NK-92 (cell line): Measurements from ENCODE around the gene SYNDIG1.
"Not testable (repeated sequence)": the region's sequence is repeated elsewhere in the genome, so short reads cannot be mapped to it uniquely, and the experiment has no call there.

Source experiments
- DNase-seq: peaks from one replicate; lab custom pipeline; 2025; ENCODE audit not compliant: unreplicated experiment; lab: John Stamatoyannopoulos, UW

Gene SYNDIG1

DNA sequence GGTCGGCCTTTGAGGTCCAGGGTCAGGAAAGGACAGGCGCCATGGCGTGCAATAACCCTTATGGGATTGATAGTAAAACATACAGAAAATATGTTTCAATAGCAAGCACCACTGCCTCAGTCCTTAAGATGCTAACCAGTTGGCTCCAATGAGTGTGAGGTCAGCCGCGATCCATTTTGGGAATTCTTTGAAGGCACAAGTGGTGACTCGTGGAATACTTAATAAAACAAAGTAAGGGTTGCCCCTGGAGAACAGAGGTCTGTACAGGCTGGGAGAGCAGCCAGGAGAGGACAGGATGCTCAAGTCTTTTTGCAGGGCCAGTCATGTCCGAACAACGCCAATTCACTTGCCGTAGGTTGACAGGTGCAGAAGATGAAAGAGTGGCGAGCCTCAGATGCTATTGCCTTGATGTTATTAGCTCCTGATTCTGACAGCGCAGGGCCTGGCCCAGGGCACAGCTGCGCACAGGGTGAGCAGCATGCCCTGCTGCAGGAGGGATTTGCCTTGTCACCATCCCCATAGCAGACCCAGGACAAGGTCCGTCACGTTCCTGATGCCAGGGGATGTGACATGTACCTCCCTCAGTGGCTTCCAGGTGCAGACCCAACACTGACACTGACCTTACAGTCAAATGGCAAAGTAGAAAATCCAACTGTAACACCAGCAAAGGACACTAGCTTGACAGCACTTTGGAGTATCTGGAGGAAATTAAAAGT, 21.8 kb downstream of the SYNDIG1 start:
- no peak for DNase-seq

DNA sequence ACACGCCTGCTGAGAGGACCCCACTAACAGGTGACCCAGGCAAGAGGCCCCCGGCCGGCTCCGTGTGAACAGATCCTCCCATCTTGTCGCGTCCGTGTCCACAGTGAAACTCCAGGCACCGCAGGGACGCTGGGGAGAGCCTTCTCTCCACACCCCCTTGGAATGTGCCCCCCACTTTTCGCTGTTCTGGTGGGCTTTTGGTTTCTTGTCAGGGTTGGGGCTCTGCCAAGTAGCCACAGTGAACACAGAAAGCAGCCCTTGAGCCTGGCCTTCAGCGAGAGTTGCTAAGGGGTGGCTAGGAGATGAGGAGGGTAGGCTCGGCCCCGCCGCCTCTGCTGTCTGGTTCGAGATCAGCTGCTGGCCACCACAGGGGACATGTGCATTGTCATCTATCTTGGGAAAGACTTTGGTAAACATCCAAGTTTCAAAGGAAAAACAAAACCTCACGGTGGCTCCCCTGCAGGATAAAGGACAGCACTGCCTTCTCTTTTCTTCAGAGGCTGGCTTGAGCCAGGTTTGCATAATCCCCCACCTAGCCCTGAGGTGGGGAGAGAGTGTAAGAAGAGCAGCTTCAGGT, 22.7 kb downstream of the SYNDIG1 start:
- no peak for DNase-seq

GRCh38 chr20:24492698-24493097, 23.3 kb downstream of the SYNDIG1 start:
- no peak for DNase-seq

GRCh38 chr20:24493181-24493580, 23.8 kb downstream of the SYNDIG1 start:
- DNase-seq, result no peak

- no peak for DNase-seq
Observed at GRCh38 chr20:24493661-24494459, 24.4 kb downstream of the SYNDIG1 start.

DNA sequence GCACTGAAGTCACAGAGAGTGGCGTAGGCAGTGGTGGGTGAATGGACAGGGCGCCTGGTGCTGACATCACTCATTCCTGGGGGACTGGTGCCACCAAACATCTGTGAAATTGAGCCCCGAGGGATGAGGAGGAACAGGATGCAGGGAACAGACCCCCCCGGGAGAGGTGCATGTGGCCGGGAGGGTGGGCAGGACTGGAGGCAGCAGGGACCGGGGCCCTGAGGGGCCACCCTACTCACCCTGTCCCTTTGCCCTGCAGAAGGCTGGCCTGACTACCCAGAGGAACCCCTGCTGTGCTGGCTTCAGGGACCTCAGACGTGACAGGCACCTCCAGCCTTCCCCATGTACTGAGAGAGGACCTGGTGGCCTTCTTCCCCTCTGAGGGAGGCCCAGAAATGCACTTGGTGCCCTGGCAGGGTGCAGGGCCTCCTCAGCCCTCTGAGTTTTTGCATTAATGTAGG, 25.1 kb downstream of the SYNDIG1 start:
- no peak for DNase-seq

DNA sequence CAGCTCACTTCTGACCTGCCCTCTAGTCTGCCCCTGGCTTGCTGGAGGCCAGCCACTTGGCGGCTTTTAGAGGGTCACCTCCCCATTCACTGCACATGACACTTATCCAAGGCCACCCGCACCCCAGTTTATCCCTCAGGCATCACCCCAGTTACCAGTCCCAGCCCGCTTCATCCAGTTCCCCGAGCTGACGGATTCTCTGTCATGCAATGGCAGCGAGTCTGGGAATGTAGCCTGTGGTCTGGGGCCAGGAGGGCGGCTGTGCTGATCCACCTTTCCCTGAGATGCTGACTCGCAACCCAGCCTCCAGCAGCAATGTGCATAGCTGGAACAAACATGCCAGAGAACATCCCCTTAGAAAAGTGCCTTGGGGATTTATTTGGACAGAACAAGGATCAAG, 25.8 kb downstream of the SYNDIG1 start:
- no peak for DNase-seq

- DNase-seq, result no peak
Observed at GRCh38 chr20:24497851-24498250, 28.4 kb downstream of the SYNDIG1 start.

DNA sequence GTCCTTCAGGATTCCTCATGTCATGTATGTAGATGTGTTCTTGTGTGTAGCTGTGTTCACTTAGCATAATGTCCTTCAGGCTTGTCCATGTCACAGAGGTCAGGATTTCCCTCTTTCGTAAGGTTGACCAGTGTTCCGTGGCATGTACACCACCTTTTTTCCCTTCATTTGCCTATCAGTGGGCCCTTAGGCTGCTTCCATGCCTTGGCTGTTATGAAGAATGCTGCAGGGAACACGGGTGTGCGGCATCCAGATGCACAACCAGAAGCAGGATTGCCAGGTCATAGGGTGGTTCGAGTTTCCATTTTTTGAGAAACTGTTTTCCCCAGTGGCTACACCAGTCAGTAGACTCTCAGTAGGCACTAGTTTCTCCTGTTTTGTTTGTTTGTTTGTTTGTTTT, 29.2 kb downstream of the SYNDIG1 start:
- no peak for DNase-seq

GRCh38 chr20:24499472-24499871, 30.0 kb downstream of the SYNDIG1 start:
- no peak for DNase-seq

- no peak for DNase-seq
Observed at GRCh38 chr20:24501764-24502556, 32.5 kb downstream of the SYNDIG1 start.

GRCh38 chr20:24502661-24503060, 33.2 kb downstream of the SYNDIG1 start:
- no peak for DNase-seq

GRCh38 chr20:24503352-24503931, 34.0 kb downstream of the SYNDIG1 start:
- DNase-seq, result no peak

DNA sequence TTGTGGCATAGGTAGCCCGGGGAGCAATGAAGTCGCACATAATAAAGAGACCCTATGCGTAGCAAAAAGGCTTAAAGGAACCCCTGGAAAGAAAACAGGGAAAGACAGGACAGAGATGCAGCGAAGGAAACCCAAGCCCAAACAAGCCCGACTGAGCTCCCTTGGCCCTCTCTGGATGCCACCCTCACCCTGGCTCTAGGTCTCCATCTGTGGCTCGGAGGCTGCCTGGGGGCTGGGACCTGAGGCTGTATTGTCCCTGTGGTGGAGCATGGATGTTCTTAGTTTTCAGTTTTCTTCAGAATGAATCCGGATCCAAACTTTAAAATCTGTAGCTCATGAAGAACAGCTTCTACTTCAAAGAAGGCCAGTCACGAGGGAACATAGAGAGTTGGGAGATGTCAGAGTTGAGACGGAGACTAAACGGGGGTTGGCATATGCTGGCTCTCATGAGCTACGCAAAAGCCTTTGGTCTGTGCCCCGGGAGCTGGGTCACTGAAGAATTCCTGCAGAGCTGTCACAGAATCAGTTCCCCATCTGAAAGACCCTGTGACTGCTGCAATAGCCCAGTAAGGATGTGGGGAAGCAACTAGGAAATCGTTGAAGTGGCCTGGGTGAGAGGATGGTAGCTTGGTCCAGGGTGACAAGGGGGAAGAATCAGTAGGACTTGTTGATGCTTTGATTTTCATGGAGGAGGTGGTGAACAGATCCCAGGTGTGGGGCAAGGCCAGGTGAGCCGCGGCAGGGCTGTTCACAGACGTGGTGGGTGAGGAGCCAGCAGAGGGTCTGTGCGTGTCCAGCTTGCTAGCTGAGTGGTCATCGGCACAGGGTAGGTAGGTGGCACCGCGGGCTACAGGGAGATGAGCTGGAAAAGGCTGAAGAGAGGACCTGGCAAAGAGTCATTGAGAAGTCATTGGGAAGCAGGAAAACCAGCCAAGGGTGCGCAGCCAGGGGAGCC, 35.2 kb downstream of the SYNDIG1 start:
- DNase-seq, result no peak

- DNase-seq, result no peak
Observed at GRCh38 chr20:24506146-24506545, 36.7 kb downstream of the SYNDIG1 start.

DNA sequence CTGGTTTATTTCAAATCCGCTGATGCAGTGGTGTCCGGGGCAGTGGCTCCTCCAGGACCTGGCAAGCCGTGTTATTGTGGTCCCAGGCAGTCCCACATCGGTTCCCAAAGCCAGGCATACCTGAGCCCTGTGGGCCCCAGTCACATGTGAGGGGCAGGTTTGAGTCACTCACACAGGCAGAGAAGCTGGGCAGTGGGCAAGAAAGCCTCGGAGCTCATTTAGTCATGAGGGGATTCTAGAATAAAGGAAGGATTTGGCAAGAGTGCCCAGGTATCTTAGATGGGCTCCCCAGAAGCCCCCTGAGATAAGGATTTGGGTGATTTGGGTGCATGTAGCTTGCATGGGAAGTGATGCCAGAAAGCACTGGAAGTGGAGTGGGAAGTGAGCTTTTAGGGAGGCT, 37.3 kb downstream of the SYNDIG1 start:
- no peak for DNase-seq

DNA sequence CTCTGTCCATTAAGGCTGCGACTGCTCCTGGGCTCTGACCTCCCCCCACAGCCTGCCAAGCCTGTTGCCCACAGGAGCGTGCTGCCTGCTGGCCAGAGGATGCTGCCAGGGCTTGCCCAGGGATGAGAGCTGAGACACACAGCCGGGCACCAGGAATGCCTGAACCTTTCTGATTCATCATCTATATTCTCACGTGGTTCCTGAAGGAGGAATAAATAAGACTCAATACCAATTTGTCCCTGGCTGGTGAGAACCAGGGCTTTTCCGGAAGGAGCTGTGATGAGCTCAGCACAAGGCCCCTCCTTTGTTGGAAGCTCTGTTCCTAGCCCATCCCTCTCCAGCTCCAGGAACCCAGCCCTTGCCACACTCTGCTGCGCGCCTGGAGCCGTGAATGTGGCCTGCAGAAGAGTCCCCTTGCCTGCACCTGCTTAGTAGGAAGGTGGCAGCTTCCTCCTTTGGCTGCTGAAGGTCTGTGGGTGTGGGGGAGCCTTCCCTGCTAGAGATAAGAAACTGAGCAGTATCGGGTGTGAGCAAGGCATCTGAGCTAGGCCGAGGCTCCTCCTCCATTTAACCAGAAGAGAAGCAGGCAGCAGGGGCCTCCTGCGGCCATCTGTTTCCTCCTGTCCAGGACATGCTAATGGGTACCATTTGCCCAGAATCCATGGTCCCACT, 37.9 kb downstream of the SYNDIG1 start:
- no peak for DNase-seq

DNA sequence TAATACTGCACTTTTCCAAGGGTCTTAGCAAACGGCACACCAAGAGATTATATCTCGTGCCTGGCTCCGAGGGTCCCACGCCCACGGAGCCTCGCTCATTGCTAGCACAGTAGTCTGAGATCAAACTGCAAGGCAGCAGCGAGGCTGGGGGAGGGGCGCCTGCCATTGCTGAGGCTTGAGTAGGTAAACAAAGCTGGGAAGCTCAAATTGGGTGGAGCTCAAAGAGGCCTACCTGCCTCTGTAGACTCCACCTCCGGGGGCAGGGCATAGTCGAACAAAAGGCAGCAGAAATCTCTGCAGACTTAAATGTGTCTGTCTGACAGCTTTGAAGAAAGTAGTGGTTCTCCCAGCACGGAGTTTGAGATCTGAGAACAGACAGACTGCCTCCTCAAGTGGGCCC, 43.0 kb downstream of the SYNDIG1 start:
- DNase-seq, result not testable (repeated sequence)

- no peak for DNase-seq
Observed at GRCh38 chr20:24518515-24518914, 49.1 kb downstream of the SYNDIG1 start.
